Fibroblast of gingiva (primary cell): ENCODE results near the gene NDUFAF5.

Experiments
- DNase-seq: peaks from one replicate; pipeline ENCODE4 v3.0.0-alpha.2; 2011; ENCODE audit warnings: low read depth

Gene NDUFAF5

GRCh38 chr20:13821876-13822275, 37.0 kb downstream of the NDUFAF5 start:
- peak; percentile 75 for DNase-seq

GRCh38 chr20:13822459-13822858, 37.6 kb downstream of the NDUFAF5 start:
- no peak for DNase-seq

GRCh38 chr20:13824459-13824858, 39.6 kb downstream of the NDUFAF5 start:
- no peak for DNase-seq

- DNase-seq: no peak
These were observed 40.6 kb downstream of the NDUFAF5 start for GRCh38 chr20:13825465-13825864.

GRCh38 chr20:13831476-13831875, 46.6 kb downstream of the NDUFAF5 start:
- no peak for DNase-seq

GRCh38 chr20:13838664-13839063, 53.8 kb downstream of the NDUFAF5 start:
- no peak for DNase-seq

GRCh38 chr20:13839421-13840092, 54.7 kb downstream of the NDUFAF5 start:
- DNase-seq: peak; percentile 58

GRCh38 chr20:13840093-13840465, 55.3 kb downstream of the NDUFAF5 start:
- DNase-seq: no peak

- DNase-seq: no peak
These were observed 56.4 kb downstream of the NDUFAF5 start for GRCh38 chr20:13841206-13841605.

- no peak for DNase-seq
These were observed 59.5 kb downstream of the NDUFAF5 start for GRCh38 chr20:13844296-13844695.

GRCh38 chr20:13851279-13851678, 66.5 kb downstream of the NDUFAF5 start:
- no peak for DNase-seq

- no peak for DNase-seq
These were observed 67.5 kb downstream of the NDUFAF5 start for GRCh38 chr20:13852306-13852705.

- no peak for DNase-seq
These were observed 70.8 kb downstream of the NDUFAF5 start for GRCh38 chr20:13855613-13856012.

GRCh38 chr20:13856354-13856753, 71.5 kb downstream of the NDUFAF5 start:
- no peak for DNase-seq

GRCh38 chr20:13857304-13857703, 72.5 kb downstream of the NDUFAF5 start:
- no peak for DNase-seq

GRCh38 chr20:13857961-13858360, 73.1 kb downstream of the NDUFAF5 start:
- peak; percentile 65 for DNase-seq

GRCh38 chr20:13858439-13858838, 73.6 kb downstream of the NDUFAF5 start:
- DNase-seq: no peak

- DNase-seq: peak; percentile 23
These were observed 74.0 kb downstream of the NDUFAF5 start for GRCh38 chr20:13858871-13859270.

- DNase-seq: no peak
These were observed 77.4 kb downstream of the NDUFAF5 start for GRCh38 chr20:13862245-13862644.

GRCh38 chr20:13863244-13863643, 78.4 kb downstream of the NDUFAF5 start:
- DNase-seq: no peak

GRCh38 chr20:13865156-13865555, 80.3 kb downstream of the NDUFAF5 start:
- no peak for DNase-seq

GRCh38 chr20:13865791-13866351, 81.0 kb downstream of the NDUFAF5 start:
- DNase-seq: peak; percentile 86

- DNase-seq: peak; percentile 89
These were observed 83.5 kb downstream of the NDUFAF5 start for GRCh38 chr20:13868331-13868730.

- no peak for DNase-seq
These were observed 85.4 kb downstream of the NDUFAF5 start for GRCh38 chr20:13870170-13870748.
